GM19324 (cell line): ENCODE measurements around the gene PKNOX2.

ENCODE experiments used
- ATAC-seq: cut with Tn5 transposase; IDR thresholded peaks from one replicate; pipeline ENCODE4 v1.9.1; 2021; ENCODE audit warnings: mild to moderate bottlenecking, moderate library complexity; ENCODE audit not compliant: unreplicated experiment, low FRiP score

PKNOX2 gene

DNA sequence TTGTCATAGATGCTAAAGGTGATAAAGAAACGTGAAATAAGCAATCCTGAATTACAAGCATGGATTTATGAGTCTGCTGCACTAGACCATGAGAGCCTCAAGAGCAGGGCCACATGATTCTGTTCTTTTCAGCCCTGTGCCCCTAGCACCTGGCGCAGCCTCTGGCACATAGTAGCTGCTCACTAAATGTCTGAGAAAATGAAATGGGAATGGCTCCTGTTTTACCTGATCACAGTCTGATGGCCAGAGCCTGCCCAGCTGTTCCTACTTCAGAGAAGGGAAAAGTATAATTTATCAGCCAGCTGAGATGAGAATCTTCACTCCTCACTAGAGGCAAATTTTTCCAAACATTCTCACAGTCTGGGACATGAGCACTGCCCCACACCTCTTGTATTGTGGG lies 10.7 kb upstream of the PKNOX2 start:
- ATAC-seq: no peak

DNA sequence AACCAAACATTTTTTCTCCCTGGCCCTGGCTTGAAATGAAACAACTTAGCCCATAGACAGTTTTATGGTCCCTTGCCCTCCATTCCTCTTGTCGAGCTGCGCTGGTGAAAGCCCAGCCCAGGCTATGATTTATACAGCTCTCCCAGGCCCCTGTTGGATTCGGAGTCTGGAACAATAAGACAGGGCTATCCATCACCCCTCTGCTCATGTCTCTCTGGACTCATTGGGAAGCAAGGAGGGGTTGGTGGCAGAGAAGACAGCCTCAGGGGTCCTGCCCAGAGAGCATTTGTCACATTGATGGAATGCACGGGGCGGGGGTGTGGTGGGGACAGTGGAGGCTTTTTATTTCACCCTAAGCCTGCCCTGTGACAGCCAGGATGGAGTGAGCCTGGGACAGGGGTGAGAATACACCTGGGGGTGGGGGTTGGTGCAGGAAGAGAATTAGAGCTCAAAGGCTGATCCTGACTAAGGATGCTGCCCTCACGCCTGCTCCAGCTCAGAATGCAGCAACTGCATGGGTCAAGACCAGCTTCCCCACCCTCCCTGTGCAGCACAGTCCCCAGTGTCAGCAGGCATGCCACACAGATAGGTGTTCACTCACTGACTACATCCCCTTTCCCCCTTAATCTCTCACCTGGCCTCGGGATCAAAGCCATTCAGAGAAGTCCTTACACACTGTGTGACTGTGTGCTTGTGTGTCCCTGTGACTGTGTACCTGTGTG lies 10.0 kb upstream of the PKNOX2 start:
- ATAC-seq: no peak

DNA sequence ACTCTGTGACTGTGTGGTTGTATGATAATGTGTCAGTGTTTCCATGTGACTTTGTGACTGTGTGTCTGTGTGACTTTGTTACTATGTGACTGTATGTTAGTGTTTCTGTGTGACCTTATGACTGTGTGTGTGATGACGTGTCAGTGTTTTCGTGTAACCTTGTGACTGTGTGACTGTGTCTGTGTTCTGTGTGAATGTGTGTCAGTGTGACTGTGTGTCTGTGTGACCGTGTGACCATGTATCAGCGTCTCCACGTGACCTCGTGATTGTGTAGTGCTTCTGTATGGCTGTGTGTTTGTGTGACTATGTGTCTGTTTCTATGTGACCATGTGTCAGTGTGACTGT lies 9.5 kb upstream of the PKNOX2 start:
- ATAC-seq: no peak

DNA sequence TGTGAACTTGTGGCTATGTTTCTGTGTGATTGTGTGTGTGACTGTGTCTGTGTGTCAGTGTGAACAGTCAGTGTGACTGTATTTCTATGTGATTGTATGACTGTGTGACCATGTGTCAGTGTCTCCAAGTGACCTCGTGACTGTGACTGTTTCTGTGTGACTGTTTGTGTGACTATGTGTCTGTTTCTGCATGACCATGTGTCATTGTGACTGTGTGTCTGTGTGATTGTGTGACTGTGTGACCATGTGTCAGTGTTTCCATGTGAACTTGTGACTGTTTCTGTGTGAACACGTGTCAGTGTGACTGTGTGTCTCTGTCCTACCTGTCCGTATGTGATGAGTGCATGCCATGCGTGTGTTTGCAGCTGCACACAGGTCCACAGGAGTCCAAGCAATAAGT lies 8.8 kb upstream of the PKNOX2 start:
- ATAC-seq: no peak

DNA sequence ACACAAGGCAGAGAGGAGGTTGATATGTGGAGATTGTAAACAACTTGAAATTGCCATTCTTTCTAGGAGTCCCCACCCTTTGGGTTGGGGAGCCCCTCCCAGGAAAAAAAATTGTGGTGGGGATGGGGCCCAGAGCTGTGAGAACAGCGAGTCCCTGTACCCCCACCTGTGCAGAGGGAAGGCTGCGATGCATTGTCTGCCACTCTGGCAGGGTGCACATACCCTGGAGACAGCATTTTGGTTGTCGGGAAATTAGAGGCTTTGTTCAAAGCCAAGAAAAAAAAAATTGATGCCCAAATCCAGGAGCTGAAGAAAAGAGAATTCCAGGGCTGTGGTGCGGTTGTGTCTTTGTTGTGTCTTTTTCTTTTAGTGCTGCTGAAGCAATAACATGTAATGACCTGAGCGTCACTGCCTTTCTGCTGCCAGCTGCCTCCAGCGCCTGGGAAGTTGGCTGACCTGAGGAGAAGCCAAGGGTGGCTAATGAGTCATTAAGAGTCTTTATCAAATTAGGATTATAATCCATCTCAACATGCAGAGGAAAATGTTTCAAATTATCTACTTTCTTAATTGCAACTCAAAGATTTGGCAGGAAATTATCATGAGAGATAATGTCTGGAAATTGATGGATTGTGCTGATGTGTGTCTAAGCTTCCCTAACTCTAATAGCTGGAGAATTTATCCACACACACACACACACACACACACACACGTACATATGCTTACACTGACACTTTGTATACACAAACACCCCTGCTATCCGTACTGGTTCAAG lies 8.0 kb upstream of the PKNOX2 start:
- ATAC-seq: no peak

DNA sequence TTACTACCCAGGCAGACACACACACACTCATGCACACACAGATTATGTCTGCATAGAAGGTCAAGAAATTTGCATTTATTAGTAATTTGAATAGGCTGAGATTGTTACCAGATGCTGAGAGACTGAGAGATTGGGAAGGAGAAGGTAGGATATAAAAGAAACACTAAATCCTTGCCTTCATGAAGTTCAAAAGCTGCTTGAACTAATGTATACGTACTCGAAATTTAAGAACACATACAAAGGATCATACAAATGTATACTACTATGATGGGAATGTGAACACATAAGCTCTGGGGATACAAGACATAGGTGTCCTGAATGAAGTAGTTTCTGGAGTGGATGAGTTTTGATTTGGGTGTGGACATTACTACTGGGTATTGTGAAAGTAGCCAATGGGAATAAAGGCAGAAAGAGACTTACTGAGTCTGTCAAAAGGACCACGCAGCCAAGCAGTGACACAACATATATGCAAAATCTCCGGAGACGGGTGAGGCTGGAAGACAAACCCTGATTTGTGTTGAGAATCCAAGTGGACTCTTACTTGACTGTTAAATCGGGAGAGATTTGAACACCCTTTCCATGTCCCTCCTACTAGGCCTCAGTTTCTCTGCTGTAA lies 7.3 kb upstream of the PKNOX2 start:
- ATAC-seq: no peak

DNA sequence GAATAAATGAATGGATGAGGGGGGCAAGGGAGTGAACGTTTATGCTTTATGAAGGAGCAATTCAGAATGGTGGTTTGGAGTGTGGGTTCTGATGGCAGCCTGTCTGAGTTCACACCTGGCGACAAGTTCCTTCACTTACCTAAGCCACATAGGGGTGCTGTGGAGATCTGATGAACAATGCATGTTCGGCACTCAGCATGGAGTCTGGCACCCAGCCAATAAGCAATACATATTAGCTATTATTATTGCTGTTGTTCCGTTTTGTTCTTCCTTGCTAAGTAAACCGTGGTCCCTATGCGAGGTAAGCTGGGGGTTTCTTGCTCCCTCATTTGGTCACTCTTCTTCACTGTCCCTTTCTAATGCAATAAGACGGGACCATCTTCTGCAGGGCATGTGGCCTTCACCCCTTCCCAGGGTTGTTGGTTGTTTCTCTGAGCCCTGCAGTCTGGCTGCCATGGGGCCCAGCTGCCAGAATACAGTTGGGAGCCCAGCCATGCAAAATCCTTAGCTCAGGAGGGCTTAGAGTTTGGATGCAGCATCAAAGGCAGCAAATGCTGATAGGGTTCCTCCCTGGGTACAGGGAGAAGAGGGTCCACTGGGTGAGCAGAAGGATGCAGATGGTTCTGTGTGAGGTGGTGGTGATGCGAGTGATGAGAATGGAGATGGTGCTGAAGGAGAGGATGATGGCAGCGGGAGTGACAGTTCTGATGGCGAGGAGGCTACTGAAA lies 6.4 kb upstream of the PKNOX2 start:
- no peak for ATAC-seq

DNA sequence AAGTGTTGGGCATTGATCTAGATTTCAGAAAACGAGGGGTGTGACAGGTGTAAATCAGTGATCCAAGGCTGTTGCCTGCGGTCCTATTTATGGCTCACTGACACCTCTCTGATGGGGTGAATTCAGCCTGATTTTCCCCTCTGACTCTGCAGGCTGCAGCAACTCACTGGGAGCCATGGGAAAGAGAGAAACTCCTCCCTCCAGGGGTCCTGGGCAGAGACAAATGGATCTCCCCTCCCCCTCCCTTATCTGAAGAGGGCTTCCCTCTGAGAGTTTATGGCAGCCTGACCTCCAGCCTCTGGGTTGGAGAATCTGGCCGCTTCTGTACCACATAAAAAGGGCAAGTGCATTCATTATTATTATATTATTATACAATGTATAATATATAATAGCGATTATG lies 1.8 kb upstream of the PKNOX2 start:
- no peak for ATAC-seq

DNA sequence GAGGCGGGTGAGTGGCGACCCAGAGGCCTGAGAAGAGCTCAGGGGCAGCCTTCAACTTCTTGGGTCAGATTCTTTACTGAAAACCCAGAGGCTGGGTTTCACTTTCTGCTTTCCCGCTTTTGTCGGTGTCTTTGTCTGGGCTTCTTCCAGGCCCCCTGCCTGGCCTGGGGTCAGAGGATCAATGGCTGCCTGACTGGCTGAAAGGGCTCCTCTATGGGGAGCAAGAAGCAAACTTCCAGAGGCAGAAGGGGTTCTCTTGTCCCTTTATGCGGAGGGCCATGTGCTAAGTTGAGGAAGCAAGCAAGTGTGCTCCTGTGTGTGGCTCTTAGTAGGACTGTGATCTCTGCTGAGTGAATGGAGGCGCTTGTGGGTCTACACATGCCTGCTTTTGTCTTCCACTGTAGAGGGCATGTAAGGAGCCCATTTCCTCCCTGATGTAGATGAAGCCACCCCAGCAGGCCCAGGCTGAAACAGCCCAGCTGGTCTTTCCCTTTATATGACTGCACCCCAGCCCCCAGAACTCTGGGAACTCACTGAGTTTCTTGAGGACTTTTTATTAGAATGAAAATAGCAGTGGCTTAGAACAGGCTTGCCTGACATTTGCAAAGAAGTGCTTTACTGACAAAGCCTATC lies 1.0 kb upstream of the PKNOX2 start:
- no peak for ATAC-seq

DNA sequence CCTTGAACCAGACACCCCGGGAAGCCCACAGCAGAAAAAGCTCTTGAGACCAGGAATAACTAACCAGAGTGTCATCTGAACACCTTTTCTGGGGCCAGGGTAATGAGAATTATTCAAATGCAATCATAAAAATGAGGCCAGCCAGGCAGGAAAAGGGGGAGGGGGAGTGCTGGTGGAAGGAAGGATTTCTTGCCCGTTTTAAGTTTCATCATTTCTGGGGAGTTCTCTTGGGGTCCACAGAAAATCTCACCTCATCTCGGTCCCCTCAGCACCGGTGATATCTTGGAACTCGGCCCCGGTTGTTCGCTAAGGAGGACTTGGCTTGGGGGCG lies 495 bp upstream of the PKNOX2 start:
- no peak for ATAC-seq

DNA sequence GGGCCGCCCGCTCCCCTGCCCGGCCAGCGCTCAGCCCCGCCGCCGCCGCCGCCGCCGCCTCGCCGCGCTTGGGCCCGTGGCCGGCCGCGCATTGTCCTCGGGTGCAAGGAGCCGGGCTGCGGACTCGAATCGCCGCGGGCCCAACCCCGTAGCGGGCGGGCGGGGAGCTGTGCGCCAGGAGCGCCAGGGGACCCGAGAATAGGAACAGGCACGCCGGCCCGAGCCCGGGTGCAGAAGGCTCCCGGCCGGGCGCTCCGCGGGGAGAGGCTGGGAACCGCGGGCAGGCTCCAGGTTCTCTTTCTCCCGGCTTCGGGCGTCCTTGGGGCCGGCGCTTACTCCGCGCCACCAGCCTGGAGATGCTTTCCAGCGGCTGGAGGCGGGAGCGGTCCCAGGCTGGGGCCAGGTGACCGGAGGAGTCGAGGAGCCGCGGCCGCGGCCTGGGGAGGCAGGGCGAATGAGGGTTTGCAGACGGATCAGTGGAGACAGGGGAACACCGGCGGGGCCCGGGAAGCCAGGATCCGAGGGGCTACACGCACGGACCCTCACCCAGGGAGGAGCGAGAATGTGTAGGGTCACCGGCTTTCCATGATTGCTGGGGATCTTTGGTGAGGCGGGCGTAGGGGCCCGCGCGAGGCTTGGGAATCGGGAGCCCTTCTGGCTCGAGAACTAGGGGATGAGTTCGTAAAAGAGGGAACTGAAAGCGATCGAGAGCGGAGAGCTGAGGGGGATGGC lies 726 bp downstream of the PKNOX2 start:
- no peak for ATAC-seq

DNA sequence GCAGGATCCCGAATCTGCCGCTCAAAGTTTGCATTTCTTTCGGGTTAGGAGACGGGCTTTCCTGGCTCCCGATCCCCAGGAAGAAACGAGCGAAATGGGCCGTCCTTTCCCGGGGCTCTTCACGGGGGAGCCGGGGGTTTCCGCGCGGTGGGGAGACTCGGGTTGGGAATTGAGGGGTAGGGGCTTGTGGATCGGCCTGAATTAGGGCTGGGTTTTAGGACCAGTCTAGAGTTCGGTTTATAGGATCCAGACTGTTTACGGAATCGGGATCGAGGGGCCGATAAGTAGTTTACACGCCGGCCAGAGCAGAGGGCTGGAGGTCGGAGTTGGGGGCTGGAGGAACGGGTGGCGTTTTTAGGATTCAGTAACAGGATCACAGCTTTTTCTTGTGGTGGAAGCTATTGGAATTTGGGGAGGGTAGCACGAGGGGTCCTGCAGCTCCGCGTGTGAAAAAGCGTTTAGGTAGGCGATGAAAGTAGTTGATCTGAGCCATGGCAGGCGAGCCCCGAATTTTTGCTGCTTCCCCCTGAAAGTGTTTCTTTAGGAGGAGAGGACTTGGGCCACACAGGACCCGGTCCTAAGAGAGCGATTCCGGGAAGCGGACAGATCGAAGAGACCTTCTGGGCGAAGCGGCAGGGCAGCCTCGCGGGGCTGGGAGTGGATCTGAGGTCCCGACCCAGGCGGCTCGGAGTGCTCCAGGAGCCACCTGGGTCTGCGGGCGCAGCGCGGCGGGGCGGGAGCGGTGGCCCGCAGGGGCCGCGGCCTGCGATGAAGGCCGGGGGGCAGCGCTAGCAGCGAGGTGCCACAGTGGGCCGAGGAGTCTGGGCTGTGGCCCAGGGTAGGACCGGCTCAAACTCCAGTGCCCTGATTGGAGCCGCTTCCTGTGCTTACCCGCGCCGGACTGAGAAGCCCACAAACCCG lies 1.6 kb downstream of the PKNOX2 start:
- ATAC-seq: no peak

DNA sequence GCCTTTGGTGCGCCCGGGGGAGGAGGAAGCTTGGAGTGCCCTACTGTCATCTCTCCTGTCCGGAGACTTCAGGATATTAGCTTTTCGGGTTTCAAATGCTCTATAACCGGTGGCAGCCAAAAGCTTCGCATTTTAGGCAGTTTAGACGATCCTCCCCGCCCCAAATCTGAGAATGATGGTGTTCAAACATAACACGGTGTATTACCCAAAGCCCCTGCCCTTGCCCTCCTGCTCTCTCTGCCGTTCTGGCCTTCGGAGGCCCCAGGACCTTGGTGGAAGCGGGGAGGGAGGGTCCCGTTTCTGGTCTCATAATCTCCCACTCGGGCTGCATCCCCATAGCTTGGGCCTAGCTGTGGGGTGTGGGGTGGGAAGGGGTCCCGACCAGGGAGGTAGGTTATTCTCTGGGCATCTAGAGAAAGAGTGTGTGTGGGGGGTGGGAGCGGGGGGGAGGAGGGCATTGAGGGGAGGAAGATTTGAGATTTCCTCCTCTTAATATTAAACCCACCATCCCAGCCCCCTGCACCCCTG lies 2.3 kb downstream of the PKNOX2 start:
- no peak for ATAC-seq

DNA sequence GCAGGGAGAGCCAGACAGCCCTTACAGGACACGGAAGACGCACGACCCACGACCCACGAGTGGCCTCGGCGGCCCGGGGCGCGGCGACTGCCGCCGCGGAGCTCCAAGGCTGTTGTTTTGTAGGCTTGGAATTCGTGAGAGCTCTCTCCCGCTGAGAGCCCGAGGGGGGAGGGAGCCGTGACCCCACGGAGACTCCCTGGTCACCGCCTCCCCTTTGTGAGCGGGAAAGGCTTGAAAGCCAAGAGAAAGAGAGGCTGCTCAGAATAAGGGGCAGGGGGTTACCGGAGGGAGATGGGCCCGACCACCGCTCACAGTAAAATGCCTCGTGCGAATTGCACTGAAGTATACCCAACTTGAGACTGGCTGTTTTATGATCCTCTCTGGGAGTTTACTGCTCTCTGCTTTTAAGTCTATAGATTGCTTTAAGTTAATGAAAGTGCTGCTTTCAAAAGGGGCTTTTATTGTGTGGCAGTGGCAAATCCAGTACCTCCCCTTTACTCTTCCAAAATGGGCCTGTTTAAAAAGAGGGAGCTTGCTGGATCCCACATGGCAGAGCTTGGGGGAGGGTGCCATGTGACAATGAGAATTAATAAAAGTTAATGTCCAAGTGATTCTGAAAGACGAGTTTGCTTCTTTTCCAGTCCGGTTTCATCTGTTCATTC lies 2.9 kb downstream of the PKNOX2 start:
- no peak for ATAC-seq

DNA sequence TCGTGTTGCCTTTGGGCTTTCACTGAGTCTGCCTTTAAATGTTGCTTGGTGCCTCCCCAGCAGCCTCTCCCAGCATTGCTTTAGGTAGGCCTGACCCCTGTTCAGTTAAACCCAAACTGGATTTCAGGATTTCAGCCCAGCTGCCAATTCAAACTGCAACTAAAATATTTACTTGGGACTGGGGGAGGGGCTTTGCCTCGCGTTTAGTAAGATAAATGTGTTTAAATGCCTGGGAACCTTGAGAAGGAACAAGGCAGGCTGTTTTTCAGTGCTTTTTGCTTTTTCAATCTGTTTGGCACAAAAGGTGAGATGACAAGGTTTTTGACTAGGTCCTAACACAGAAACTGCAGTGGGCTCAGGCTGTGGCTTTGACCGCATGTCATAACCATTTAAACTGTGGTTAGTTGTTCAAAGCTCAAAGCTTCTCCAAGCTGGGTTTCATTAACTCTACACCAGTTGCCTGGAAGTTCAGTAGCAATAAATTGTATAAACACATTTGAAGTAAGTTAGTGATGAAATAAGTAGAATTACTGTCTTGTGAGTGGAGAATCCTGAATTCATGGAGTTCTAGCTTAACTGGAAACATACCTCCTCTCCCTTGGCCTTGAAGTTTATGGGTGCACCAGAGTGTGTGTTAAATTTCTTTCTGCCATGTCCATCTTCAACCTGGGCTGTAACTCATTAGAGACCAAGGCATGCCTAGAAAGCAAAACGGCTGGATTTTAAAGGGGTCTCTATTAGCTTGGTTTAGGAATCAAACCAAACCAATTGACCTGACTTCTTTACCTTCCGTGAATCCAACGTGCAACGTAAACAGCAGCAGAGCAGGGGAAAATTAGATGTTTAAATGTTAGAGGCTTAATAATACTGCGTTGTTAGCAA lies 3.6 kb downstream of the PKNOX2 start:
- ATAC-seq: no peak

DNA sequence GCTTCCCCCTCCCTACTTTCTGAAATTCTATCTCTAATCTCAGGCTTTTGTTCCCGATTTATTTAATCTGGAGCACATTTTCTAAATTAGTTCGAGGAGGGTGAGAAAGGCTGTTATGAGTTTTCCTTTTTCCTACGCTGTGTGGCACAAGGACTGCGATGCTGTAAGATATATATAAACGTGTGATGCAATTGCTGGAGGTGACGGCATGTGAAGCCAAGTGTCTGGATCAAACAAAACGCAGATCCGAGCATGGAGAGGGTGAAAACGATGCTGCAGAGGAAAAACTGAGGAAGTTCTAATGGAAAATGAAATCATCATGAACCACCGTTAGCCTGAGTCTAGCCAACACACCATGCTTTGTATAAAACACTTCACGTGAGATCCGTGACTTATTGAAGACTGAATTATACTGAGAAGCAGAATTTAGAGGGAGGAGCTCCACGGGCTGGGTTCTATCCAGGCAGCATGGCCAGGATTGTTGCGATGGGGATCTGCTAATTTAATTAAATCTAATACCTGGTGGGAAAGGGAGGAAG lies 4.4 kb downstream of the PKNOX2 start:
- ATAC-seq: no peak

DNA sequence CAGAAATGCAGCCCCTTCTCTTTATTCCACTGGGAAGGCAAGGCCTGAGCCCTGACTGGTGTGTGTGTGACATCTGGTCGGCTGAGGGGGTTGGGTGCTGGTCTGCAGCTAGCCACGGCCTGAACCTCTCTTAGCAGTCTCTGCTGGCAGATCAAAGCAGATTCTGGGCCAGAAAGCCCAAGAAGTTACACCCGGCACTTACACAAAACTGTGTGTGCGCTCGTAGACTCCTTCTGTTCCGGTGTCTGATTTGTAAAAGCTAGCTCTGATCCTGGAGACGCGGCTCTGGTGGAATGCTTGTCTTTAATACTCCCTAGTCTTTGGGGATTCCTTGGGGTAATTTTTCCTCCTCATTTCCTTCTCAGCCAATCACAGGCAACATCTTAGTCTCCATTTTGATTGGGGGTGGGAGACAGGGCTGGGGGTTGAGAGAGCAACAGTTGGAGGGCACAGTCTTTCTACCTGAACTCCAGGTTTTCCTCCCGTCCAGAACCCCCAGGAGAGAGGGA lies 5.5 kb downstream of the PKNOX2 start:
- ATAC-seq: no peak
